Omental fat pad (tissue), 4 donors: ENCODE results near the gene NXPH1. TPM values are rescaled to one million over a fixed set of nuclear protein-coding genes. Genes with fewer than 3 reads are reported as not detected.

ENCODE experiments used
- ATAC-seq: fragments of 150-250 bp; one replicate; pipeline ENCODE4 v1.9.1; 2016; ENCODE audit warnings: mild to moderate bottlenecking, moderate library complexity; ENCODE audit not compliant: low FRiP score
- DNase-seq: peaks from one replicate; pipeline ENCODE4 v3.0.0-alpha.2; 2019; ENCODE audit warnings: low spot score
- CTCF ChIP-seq, 3 donors: fragments of 450-650 bp; IDR thresholded peaks; one replicate each; pipeline ENCODE4 v1.5.1; 2016 to 2017; ENCODE audit warnings: antibody characterized with exemption in 3 of 3, mild to moderate bottlenecking in 3 of 3, moderate library complexity in 2 of 3
- total RNA-seq, 4 donors: library from RNA; depleted of rRNA; stranded (reverse); fragments of >200 nt; gene quantifications; one replicate each; pipeline ENCODE4 v1.1.0, GENCODE V29; 2016

Gene NXPH1
- total RNA-seq, 4 donors from 2014 or later: not detected

GRCh38 chr7:8605221-8605620 is 171.8 kb downstream of the NXPH1 start:
- no peak for DNase-seq
- no peak for TF ChIP-seq CTCF (IDR thresholded peaks at IDR 0.05)
- no peak for ATAC-seq

GRCh38 chr7:8612584-8612983 is 179.2 kb downstream of the NXPH1 start:
- TF ChIP-seq CTCF (IDR thresholded peaks at IDR 0.05): no peak
- ATAC-seq: no peak
- no peak for DNase-seq

GRCh38 chr7:8613191-8613590 is 179.8 kb downstream of the NXPH1 start:
- no peak for ATAC-seq
- DNase-seq: no peak
- no peak for TF ChIP-seq CTCF (IDR thresholded peaks at IDR 0.05)

GRCh38 chr7:8615019-8615418 is 181.6 kb downstream of the NXPH1 start:
- TF ChIP-seq CTCF (IDR thresholded peaks at IDR 0.05): no peak
- ATAC-seq: no peak
- no peak for DNase-seq

GRCh38 chr7:8618441-8619070 is 185.1 kb downstream of the NXPH1 start:
- ATAC-seq: no peak
- TF ChIP-seq CTCF (IDR thresholded peaks at IDR 0.05): no peak
- no peak for DNase-seq

GRCh38 chr7:8620169-8620568 is 186.8 kb downstream of the NXPH1 start:
- DNase-seq (no peak), ATAC-seq (no peak)
- no peak for TF ChIP-seq CTCF (IDR thresholded peaks at IDR 0.05)

- ATAC-seq (no peak), DNase-seq (no peak)
- TF ChIP-seq CTCF (IDR thresholded peaks at IDR 0.05): no peak
These were observed 192.2 kb downstream of the NXPH1 start for GRCh38 chr7:8625612-8626011.
